NCI-H345 treated with DMSO at 0.1 percent for 48 hours (cell line): ENCODE measurements around the gene TMEM192.
"Not testable (repeated sequence)": the region's sequence is repeated elsewhere in the genome, so short reads cannot be mapped to it uniquely, and the experiment has no call there.

Source experiments
- DNase-seq: peaks from one replicate; lab custom pipeline; 2025; ENCODE audit not compliant: unreplicated experiment; lab: John Stamatoyannopoulos, UW

TMEM192 gene

GRCh38 chr4:165094873-165095272 lies 17.8 kb downstream of the TMEM192 start:
- DNase-seq: no peak

DNA sequence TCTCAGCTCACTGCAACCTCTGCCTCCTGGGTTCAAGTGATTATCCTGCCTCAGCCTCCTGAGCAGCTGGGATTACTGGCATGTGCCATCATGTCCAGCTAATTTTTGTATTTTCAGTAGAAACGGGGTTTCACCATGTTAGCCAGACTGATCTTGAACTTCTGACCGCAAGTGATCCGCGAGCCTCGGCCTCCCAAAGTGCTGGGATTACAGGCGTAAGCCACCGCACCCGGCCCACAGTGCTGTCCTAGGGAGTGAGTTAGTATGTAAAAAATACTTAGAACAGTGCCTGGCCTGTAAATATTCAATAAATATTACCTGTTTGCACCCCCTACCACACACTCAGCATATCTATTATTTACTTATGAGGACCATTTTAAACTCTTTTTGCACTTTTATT lies 20.5 kb downstream of the TMEM192 start:
- DNase-seq: not testable (repeated sequence)

DNA sequence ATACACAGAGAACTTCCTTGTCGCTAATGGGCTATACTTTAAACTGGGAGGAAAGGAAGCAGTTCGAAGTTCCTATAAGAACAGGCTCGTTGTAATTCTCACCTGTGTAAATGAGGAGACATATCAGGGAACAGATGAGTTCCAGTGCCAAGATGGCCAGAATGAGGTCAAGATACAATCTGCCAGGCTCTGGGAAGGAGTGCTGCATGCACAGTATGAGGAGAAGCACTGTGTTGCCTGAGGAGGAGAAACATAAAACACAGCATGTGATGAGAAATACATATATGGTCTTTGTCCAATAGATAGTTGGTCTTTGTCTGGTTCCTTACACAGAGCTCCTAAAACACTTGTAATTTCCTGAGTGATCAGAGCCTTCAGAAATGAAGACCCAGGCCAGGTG lies 24.3 kb downstream of the TMEM192 start:
- no peak for DNase-seq

DNA sequence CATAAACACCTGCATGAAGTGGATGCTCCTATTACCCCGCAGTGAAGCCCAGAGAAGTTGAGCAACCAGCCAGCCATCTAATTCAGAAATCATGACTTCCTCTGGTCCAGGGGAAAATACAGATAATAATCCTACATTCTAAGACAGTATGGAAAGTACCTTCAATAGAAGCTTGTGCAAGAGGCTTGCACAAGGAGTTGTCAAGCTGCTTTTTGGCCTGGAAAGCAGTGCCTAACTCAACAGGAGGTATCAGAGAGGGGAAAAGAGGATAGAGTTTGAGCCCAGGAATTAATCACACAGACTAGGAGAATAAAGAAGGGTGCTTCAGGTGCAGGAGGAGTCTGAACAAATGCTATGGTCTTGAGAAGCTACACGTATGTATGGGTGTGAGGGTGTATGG lies 26.7 kb downstream of the TMEM192 start:
- no peak for DNase-seq

DNA sequence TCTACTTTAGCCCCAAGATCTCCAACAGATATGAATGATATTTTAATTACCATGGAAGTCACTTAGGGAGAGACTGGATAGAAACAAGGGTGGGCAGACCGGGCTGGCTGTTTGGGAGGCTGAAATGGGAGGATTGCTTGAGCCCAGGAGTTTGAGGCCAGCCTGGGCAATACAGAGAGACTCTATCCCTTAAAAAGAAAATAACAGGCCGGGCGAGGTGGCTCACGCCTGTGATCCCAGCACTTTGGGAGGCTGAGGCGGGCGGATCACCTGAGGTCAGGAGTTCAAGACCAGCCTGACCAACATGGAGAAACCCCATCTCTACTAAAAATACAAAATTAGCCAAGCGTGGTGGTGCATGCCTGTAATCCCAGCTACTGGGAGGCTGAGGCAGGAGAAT lies 27.9 kb downstream of the TMEM192 start:
- not testable (repeated sequence) for DNase-seq

DNA sequence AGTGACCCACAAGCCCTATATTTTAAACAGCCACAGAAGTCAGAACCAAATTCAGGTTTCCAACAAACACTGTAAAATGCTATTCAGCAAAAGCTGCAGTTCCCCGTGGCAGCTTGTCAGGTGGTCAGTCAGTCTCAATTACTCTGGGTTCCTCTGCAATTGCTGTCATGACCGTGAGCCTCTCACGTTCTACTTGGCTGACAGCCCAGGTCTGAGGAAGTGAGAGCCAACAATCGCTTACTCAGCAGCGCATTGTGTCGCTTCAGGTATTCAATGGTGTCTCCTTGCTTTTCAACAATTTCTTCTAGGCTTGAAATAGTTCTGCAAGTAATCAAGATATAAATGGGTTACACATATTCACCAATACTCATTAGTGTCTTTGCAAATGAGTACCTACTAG lies 33.2 kb downstream of the TMEM192 start:
- DNase-seq: no peak

GRCh38 chr4:165077034-165077578 lies 35.6 kb downstream of the TMEM192 start:
- no peak for DNase-seq

- DNase-seq: not testable (repeated sequence)
Observed at GRCh38 chr4:165073346-165073745, 39.3 kb downstream of the TMEM192 start.

GRCh38 chr4:165070560-165070959 lies 42.1 kb downstream of the TMEM192 start:
- DNase-seq: no peak

GRCh38 chr4:165060938-165061337 lies 51.7 kb downstream of the TMEM192 start:
- DNase-seq: no peak

DNA sequence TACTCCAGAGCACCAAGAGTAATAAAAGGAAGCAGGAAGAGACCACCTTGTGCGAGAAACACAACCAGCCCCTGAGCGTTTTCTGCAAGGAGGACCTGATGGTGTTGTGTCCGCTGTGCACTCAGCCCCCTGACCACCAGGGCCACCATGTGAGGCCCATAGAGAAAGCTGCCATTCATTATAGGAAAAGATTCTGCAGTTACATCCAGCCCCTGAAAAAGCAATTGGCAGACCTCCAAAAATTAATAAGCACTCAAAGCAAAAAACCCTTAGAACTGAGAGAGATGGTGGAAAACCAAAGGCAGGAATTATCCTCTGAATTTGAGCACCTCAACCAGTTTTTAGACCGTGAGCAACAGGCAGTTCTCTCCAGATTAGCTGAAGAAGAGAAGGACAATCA lies 53.3 kb downstream of the TMEM192 start:
- DNase-seq: no peak

GRCh38 chr4:165058666-165059065 lies 54.0 kb downstream of the TMEM192 start:
- DNase-seq: no peak

DNA sequence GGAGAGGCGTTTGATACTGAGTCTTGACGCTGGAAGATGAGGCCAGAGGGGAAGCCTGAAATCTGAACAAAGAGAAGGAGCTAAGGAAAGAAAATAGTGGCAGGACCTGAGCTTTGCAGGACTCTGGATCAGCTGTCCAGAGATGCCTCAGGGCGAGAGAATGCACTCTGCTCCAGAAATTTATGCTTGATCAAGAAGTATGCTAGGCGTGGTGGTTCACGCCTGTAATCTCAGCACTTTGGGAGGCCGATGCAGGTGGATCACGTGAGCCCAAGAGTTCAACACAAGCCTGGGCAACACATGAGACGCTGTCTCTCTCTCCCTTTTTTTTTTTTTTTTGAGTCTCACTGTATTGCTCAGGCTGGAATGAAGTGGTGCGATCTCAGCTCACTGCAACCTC lies 57.1 kb downstream of the TMEM192 start:
- no peak for DNase-seq

DNA sequence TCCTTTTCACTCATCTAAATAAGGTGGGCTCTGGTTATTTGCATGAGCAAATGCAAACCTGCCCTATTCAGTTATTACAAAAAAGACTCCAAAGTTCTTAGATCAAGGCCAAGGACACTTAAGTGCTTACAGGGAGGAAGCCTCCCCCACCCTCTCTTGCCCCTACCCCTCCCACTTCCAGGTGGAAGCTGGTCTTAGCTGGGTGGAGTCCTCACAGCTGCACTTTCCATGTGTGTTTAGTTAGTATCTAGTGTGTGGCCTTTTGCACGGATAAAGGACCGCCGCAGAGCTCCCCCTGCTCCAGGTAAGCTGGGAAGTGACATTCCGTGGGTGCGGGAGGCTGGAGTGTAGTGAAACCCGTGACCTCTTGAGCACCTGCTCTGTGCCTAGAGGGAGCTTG lies 59.0 kb downstream of the TMEM192 start, which contains the start of gene TRIM75:
TRIM75 (plus strand) TSS at position 222 of the 400 bp plus-strand sequence. CDS start 5,282 bp downstream, outside the sequence.
- no peak for DNase-seq

DNA sequence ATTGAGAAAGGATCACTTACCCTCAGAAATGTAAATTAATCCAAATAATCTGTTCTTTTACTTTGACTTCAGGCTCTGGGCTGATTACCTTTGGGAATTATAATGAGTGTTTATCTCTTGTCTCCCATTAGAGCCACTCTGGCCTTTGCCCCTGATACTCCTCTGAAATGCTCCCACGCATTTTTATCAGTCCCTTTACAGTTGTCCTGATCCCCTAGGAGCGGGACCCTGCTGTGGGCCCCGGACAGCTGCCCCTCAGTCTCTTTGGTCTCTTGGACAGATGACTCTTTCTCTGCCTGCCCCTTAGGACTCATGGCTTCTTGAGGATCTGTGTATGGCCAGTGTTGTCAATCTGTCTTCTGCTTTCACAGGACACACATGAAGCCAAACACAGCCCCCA lies 60.0 kb downstream of the TMEM192 start:
- DNase-seq: no peak

DNA sequence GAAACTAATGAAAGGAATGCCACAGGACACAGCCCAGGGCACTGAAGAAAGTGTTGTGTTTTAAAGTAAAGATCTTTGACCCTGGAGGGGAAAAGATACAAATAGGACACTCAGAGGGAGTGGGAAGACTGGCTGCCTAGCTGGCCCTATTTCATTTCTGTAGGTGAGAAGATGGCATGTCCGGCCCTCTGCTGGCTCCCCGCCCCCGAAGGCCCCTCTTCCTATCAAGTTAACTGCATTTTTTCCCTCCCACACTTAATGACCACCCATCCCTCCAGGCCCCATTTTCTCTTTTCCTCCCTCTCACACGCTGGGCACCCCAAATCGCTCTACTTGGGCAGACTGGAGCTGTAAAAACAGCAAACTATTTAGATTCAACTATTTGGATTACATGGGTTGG lies 64.5 kb downstream of the TMEM192 start:
- DNase-seq: no peak

- DNase-seq: no peak
Observed at GRCh38 chr4:165031436-165032211, 81.0 kb downstream of the TMEM192 start, which contains the start of gene TRIM60. TSS of gene TRIM60 (plus strand) at chr4:165031999. CDS start at chr4:165040073, 8,074 bp downstream.

- no peak for DNase-seq
Observed at GRCh38 chr4:165027762-165028402, 84.8 kb downstream of the TMEM192 start.

GRCh38 chr4:165025782-165026181 lies 86.9 kb downstream of the TMEM192 start:
- DNase-seq: not testable (repeated sequence)
